Measurements from ENCODE around the gene CAMTA1.

Gene CAMTA1

DNA sequence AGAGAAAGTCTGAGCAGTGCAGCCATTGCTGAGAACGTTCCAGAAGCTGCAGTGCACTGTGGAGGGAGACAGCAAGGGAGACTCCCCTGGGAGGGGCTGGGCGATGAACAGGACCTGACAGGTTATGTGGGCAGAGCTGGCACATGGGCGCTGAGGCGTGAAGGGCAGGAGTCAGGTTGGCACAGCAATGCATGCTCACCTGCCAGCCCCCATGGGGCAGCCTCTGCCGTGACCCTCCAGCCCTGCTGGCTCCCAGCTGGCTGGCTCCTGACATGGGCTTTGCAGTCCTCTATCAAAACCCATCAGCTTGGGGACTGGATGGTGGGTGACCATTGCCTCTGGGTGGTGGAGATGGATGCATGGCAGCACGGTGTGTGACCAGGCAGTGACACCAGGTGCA lies 300.3 kb downstream of the CAMTA1 start:
- Histone ChIP-seq H3K9ac (ENCODE audit: low read depth, low read length) (no peak overlapping the region), H3K9me3 (ENCODE audit: insufficient read depth, low read depth, low read length) (no peaks in the 10 kb centered on the region), H3K4me3 (ENCODE audit: low read length) (no peak overlapping the region), H3K36me3 (ENCODE audit: insufficient read depth, low read depth, low read length) (no peaks in the 10 kb centered on the region), H3K27ac (ENCODE audit: low read length) (no peak overlapping the region), H3K27me3 (ENCODE audit: insufficient read depth, low read length) (no peaks in the 10 kb centered on the region), H3K4me1 (ENCODE audit: insufficient read depth, low read length) (no peaks in the 10 kb centered on the region)

DNA sequence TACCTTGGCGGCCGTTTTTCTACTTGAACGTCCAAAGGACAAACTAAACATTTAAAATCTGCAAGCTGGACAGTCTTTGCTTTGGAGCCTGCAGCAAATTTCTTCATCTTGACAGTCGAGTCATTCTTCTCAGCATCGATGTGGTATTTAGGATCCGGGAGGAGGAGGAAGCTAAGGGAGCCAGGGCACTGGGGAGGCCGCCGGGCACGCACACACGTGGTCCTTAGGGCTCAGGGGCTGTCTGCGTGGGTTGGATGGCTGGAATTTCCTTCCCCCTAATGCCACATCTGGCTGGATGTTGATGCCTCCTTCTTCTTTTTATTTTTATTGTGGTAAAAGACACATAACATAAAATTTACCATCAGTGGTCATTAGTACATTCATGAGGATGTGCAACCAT lies 300.9 kb downstream of the CAMTA1 start:
- Histone ChIP-seq H3K4me3 (ENCODE audit: low read length) (no peak overlapping the region), H3K9me3 (ENCODE audit: insufficient read depth, low read depth, low read length) (no peaks in the 10 kb centered on the region), H3K36me3 (ENCODE audit: insufficient read depth, low read depth, low read length) (no peaks in the 10 kb centered on the region), H3K9ac (ENCODE audit: low read depth, low read length) (no peak overlapping the region), H3K27me3 (ENCODE audit: insufficient read depth, low read length) (no peaks in the 10 kb centered on the region), H3K4me1 (ENCODE audit: insufficient read depth, low read length) (no peaks in the 10 kb centered on the region), H3K27ac (ENCODE audit: low read length) (no peak overlapping the region)

DNA sequence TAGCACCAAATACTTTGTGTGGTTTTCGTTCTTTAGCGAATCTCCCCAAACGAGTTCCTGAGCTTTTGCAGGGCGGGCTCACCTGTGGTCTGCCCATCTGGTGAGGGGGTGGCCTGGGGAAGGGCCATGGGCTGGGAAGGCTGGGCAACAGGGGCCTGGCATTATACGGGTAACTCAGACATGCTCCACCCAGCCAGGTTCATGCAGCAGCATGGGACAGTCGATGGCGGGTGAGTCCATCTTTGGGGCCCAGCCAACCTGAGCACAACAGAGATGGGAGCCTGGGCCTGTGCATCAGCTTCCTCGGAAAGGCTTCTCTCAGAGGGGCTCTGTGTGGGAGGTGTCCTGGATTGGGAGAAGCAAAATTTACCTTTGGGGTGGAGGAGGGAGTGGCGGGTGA lies 302.6 kb downstream of the CAMTA1 start:
- Histone ChIP-seq H3K36me3 (ENCODE audit: insufficient read depth, low read depth, low read length) (no peaks in the 10 kb centered on the region), H3K4me1 (ENCODE audit: insufficient read depth, low read length) (no peaks in the 10 kb centered on the region), H3K27ac (ENCODE audit: low read length) (no peak overlapping the region), H3K27me3 (ENCODE audit: insufficient read depth, low read length) (no peaks in the 10 kb centered on the region), H3K9ac (ENCODE audit: low read depth, low read length) (no peak overlapping the region), H3K4me3 (ENCODE audit: low read length) (no peak overlapping the region), H3K9me3 (ENCODE audit: insufficient read depth, low read depth, low read length) (no peaks in the 10 kb centered on the region)

DNA sequence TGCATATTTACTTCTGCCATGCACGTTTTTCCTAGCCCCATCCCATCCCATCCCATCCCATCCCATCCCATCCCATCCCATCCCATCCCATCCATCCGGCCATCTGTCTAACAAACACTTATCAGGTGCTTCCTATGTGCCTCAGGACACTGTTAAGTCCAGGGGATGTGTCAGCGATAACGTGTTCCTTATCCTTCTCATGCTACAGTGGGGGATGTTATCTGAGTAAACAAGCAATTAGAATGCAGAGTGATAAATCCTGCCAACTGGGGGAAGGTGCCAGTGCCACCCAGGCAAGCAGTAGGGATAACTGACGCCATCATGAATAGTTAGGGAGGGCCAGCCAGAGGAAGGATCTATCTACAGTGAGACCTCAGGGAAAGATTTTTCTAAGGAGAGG lies 304.2 kb downstream of the CAMTA1 start:
- no peak overlapping the region for H3K27ac ChIP-seq (ENCODE audit: low read length)
- H3K9ac ChIP-seq (ENCODE audit: low read depth, low read length) = no peak overlapping the region
- H3K9me3 ChIP-seq (ENCODE audit: insufficient read depth, low read depth, low read length) = no peaks in the 10 kb centered on the region
- H3K4me3 ChIP-seq (ENCODE audit: low read length) = no peak overlapping the region
- no peaks in the 10 kb centered on the region for H3K36me3 ChIP-seq (ENCODE audit: insufficient read depth, low read depth, low read length)
- H3K4me1 ChIP-seq (ENCODE audit: insufficient read depth, low read length) = no peaks in the 10 kb centered on the region
- H3K27me3 ChIP-seq (ENCODE audit: insufficient read depth, low read length) = no peaks in the 10 kb centered on the region

DNA sequence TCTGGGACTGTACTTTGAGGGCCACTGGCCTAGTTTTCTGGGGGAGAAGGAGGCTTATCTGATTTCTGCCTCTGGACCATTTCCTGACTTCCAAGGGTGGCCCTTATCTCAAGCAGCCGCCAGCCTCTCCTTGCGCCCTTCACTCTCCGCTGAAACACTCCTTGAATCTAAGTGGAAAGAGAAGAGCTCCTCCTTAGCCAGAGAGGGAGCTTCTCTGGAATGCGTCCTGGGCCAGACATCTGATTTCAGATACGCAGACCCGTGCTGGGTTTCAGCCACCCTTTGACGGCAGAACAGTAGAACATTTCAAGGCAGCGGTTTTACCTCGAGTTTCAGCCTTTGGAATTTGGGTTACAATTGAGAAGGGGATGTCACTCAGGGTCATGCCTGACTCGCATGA lies 308.0 kb downstream of the CAMTA1 start:
- H3K4me1 ChIP-seq (ENCODE audit: insufficient read depth, low read length) = no peaks in the 10 kb centered on the region
- H3K9me3 ChIP-seq (ENCODE audit: insufficient read depth, low read depth, low read length) = no peaks in the 10 kb centered on the region
- H3K4me3 ChIP-seq (ENCODE audit: low read length) = no peak overlapping the region
- no peak overlapping the region for H3K27ac ChIP-seq (ENCODE audit: low read length)
- H3K27me3 ChIP-seq (ENCODE audit: insufficient read depth, low read length) = no peaks in the 10 kb centered on the region
- no peak overlapping the region for H3K9ac ChIP-seq (ENCODE audit: low read depth, low read length)
- no peaks in the 10 kb centered on the region for H3K36me3 ChIP-seq (ENCODE audit: insufficient read depth, low read depth, low read length)

DNA sequence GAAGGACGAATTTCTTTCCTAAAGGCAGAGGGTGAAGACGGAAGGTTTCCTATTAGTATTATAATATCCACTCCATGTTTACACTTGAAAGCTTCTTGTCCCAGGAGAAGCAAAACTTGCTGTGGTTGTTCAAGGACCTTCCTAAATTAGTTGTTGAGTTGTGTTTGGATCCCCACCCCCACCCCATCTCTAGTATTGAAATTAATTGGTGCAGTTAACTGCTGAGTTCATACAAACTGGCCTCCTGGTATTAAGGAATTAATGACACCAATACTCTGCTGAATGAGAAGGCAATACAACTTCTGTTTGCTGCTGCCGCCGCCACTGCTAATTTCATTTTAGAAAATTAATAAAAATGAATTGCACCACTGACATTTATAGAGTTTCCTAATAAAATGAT lies 308.8 kb downstream of the CAMTA1 start:
- Histone ChIP-seq H3K27ac (ENCODE audit: low read length) (no peak overlapping the region), H3K4me3 (ENCODE audit: low read length) (no peak overlapping the region), H3K9ac (ENCODE audit: low read depth, low read length) (no peak overlapping the region), H3K36me3 (ENCODE audit: insufficient read depth, low read depth, low read length) (no peaks in the 10 kb centered on the region), H3K27me3 (ENCODE audit: insufficient read depth, low read length) (no peaks in the 10 kb centered on the region), H3K4me1 (ENCODE audit: insufficient read depth, low read length) (no peaks in the 10 kb centered on the region), H3K9me3 (ENCODE audit: insufficient read depth, low read depth, low read length) (no peaks in the 10 kb centered on the region)

DNA sequence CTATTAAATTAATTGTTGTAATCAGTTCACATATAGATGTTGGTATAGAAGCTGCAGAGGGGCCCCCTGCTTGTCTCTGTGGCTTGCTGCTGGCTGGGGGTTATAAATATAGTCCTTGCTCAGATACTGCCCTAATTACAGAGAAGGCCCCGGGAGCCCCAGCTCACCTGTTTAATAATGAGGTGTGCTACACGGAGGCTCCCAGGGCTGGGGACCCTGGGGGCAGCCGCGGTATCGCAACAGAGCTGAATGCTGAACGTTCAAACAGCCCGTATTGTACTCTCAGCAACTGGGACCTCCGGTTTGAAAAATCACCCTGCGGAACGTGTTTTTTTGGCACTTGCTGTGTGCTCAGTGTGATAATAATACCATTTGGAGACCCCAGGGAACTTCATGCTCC lies 309.3 kb downstream of the CAMTA1 start:
- Histone ChIP-seq H3K27ac (ENCODE audit: low read length) (no peak overlapping the region), H3K4me3 (ENCODE audit: low read length) (no peak overlapping the region), H3K36me3 (ENCODE audit: insufficient read depth, low read depth, low read length) (no peaks in the 10 kb centered on the region), H3K4me1 (ENCODE audit: insufficient read depth, low read length) (no peaks in the 10 kb centered on the region), H3K27me3 (ENCODE audit: insufficient read depth, low read length) (no peaks in the 10 kb centered on the region), H3K9ac (ENCODE audit: low read depth, low read length) (no peak overlapping the region), H3K9me3 (ENCODE audit: insufficient read depth, low read depth, low read length) (no peaks in the 10 kb centered on the region)

DNA sequence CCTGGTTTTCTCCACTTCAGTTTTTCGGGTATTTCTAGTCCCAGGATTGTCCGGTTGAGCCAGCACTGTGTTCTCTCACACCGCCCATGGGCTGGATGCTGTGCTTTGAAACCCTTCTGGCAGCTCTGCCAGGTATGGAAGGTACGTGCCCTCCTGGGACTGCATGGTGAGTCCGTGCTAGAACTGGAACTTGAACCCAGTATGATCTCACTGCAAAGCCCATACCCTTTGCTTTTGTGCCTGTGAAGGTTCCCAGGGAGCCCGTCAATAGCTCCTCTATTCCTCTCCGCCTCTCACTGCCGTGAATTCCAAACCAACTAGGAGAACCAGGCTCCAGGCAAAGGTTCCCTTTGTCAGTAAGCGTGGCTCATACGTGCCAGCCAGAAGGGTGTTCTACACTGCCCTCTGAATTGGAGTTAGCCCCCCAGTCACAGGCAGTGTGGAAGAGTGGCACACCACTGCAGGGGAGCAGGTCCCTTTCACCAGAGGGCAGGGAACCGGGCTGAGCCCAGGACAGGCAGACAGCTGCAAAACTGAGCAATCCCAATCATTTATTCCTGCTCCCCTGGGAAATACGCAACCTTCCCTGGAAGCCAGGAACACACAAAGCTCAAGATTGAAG lies 310.2 kb downstream of the CAMTA1 start:
- H3K27me3 ChIP-seq (ENCODE audit: insufficient read depth, low read length) = no peaks in the 10 kb centered on the region
- H3K4me1 ChIP-seq (ENCODE audit: insufficient read depth, low read length) = no peaks in the 10 kb centered on the region
- no peak overlapping the region for H3K4me3 ChIP-seq (ENCODE audit: low read length)
- H3K27ac ChIP-seq (ENCODE audit: low read length) = no peak overlapping the region
- H3K9ac ChIP-seq (ENCODE audit: low read depth, low read length) = no peak overlapping the region
- no peaks in the 10 kb centered on the region for H3K9me3 ChIP-seq (ENCODE audit: insufficient read depth, low read depth, low read length)
- H3K36me3 ChIP-seq (ENCODE audit: insufficient read depth, low read depth, low read length) = no peaks in the 10 kb centered on the region

DNA sequence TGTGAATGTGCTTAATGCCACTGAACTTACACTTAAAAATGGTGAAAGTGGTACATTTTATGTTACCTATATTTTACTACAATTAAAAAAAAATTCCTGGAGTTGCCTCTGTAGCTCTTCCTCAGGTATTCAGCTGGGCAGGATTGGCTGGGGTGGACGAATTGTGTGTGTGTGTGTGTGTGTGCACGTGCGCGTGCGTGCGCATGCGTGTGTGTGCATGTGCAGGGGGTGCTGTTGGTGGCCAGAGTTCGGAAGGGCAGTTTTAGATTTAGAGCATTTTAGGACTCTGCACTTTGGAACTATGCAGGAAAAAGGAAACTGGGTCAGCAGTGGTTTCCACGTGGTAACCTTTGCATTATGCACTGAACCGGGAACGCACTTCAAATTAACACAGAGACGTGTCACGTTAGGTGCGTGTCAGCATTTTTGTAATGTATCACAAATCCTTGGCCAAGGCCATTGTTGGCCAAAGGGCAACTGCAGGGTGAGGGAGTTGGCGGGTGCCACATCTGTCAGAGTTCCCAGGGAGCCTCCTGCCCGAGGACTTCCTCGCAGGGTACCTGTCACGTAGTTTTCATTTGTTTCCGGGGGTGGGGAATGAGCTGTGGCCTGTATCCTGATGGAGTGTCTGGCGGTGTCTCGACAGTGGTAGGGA lies 312.8 kb downstream of the CAMTA1 start:
- Histone ChIP-seq H3K4me1 (ENCODE audit: insufficient read depth, low read length) (no peaks in the 10 kb centered on the region), H3K27me3 (ENCODE audit: insufficient read depth, low read length) (no peaks in the 10 kb centered on the region), H3K27ac (ENCODE audit: low read length) (no peak overlapping the region), H3K9me3 (ENCODE audit: insufficient read depth, low read depth, low read length) (no peaks in the 10 kb centered on the region), H3K4me3 (ENCODE audit: low read length) (no peak overlapping the region), H3K36me3 (ENCODE audit: insufficient read depth, low read depth, low read length) (no peaks in the 10 kb centered on the region), H3K9ac (ENCODE audit: low read depth, low read length) (no peak overlapping the region)

DNA sequence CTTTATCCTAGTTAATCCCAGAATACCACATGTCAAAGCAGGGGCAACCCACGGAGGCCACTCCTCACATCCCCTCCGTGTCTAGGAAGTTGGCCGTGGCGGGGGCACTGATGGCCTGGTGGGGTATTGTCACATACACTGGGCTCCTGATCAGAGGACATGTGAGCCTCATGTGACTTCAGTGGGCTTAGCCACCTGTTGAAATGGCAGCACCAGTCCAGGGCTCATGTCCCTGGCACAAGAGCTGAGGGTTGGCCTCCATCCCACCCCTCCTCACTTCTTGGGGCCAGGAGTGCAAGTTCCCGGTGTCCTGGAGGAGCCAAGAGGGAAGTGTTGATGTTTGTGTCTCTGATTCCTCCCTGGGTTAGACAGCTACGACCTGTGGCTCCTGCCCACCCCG lies 313.4 kb downstream of the CAMTA1 start:
- Histone ChIP-seq H3K4me1 (ENCODE audit: insufficient read depth, low read length) (no peaks in the 10 kb centered on the region), H3K9ac (ENCODE audit: low read depth, low read length) (no peak overlapping the region), H3K4me3 (ENCODE audit: low read length) (no peak overlapping the region), H3K27ac (ENCODE audit: low read length) (no peak overlapping the region), H3K27me3 (ENCODE audit: insufficient read depth, low read length) (no peaks in the 10 kb centered on the region), H3K36me3 (ENCODE audit: insufficient read depth, low read depth, low read length) (no peaks in the 10 kb centered on the region), H3K9me3 (ENCODE audit: insufficient read depth, low read depth, low read length) (no peaks in the 10 kb centered on the region)

DNA sequence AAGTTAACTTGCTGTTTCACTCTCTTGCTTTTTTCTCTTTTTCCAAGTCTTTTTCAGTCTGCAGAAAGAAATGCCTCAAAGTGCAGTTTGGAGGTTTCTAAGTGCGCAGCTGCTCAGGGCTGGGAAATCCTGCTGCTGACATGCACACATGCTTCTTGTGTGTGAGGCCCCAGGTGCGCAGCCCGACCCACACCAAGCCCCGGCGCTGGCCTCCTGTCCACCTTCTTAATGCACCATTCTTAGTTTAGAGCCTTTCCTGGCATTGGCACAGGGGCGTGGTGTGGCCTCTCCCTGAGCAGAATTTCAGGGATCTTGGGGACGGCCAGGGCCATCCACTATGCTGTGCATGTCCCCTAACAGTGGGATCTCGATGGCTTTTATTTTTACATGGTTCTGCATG lies 315.2 kb downstream of the CAMTA1 start:
- no peaks in the 10 kb centered on the region for H3K4me1 ChIP-seq (ENCODE audit: insufficient read depth, low read length)

DNA sequence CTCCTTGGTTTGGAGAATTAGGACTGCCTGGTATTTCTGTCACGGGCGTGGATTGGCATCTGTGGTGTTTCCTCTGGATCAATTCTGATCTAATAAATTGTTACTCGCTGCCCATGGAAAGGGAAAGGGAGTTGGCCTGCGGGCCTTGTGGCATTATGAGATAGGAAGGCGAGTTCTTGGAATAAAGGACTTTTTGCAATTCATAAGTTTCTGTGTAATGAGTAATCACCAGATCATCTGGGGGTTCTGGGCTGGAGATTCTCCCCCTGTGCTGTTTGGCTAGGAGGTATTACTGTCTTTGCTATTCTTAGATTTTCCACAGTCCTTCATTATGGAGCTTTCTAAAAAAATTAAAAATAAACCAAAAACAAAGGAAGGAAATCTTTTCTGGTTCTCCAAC lies 315.9 kb downstream of the CAMTA1 start:
- H3K9ac ChIP-seq (ENCODE audit: low read depth, low read length) = no peak overlapping the region
- H3K36me3 ChIP-seq (ENCODE audit: insufficient read depth, low read depth, low read length) = no peaks in the 10 kb centered on the region
- H3K27me3 ChIP-seq (ENCODE audit: insufficient read depth, low read length) = no peaks in the 10 kb centered on the region
- H3K4me3 ChIP-seq (ENCODE audit: low read length) = no peak overlapping the region
- no peaks in the 10 kb centered on the region for H3K9me3 ChIP-seq (ENCODE audit: insufficient read depth, low read depth, low read length)
- H3K4me1 ChIP-seq (ENCODE audit: insufficient read depth, low read length) = no peaks in the 10 kb centered on the region
- H3K27ac ChIP-seq (ENCODE audit: low read length) = no peak overlapping the region

More for the DNA sequence above, 315.2 kb downstream of the CAMTA1 start:
- Histone ChIP-seq H3K27me3 (ENCODE audit: insufficient read depth, low read length) (no peaks in the 10 kb centered on the region), H3K27ac (ENCODE audit: low read length) (no peak overlapping the region), H3K36me3 (ENCODE audit: insufficient read depth, low read depth, low read length) (no peaks in the 10 kb centered on the region), H3K9me3 (ENCODE audit: insufficient read depth, low read depth, low read length) (no peaks in the 10 kb centered on the region), H3K9ac (ENCODE audit: low read depth, low read length) (no peak overlapping the region), H3K4me3 (ENCODE audit: low read length) (no peak overlapping the region)
